DND-41 (cell line): ENCODE measurements around the gene CCDC91.
A peak's percentile ranks its signal among the peaks of the same experiment; 100 is the strongest.

Experiments used
- ATAC-seq: fragments of 200-7000 bp; cut with Tn5 transposase; 3 replicates; pipeline ENCODE4 v1.9.1; 2021; ENCODE audit warnings: low read depth; ENCODE audit not compliant: insufficient read depth
- DNase-seq: peaks from one replicate; pipeline ENCODE4 v3.0.0-alpha.2; 2020
- H2AFZ ChIP-seq: 2 replicates; pipeline ENCODE4 v1.6.0; 2012; ENCODE audit warnings: low read depth, low read length
- H3K27ac ChIP-seq: 2 replicates; pipeline ENCODE4 v1.5.1; 2012; ENCODE audit warnings: low read length, inconsistent platforms
- H3K27me3 ChIP-seq: fragments of 200-600 bp; sonication (generic); 2 replicates; pipeline ENCODE4 v1.6.0; 2012; ENCODE audit warnings: low read length, mild to moderate bottlenecking, inconsistent platforms; ENCODE audit not compliant: insufficient read depth, poor library complexity
- H3K36me3 ChIP-seq: 2 replicates; pipeline ENCODE4 v1.5.1; 2012; ENCODE audit warnings: low read length, inconsistent platforms; ENCODE audit not compliant: insufficient read depth
- H3K4me1 ChIP-seq: 2 replicates; pipeline ENCODE4 v1.5.1; 2012; ENCODE audit warnings: mild to moderate bottlenecking, low read length; ENCODE audit not compliant: insufficient read depth
- H3K4me2 ChIP-seq: 2 replicates; pipeline ENCODE4 v1.6.0; 2012; ENCODE audit warnings: mild to moderate bottlenecking, moderate library complexity, low read length, inconsistent platforms; ENCODE audit not compliant: insufficient read depth
- H3K4me3 ChIP-seq, 2 experiments: fragments of 200-600 bp in 1 of 2; shearing (Covaris generic) in 1 of 2; 2 replicates each; pipeline ENCODE4 v1.5.1; 2012 to 2016; ENCODE audit warnings: inconsistent platforms in 2 of 2, low read length in 2 of 2, mild to moderate bottlenecking in 2 of 2, low read depth in 1 of 2, moderate library complexity in 1 of 2
- H3K79me2 ChIP-seq: 2 replicates; pipeline ENCODE4 v1.6.0; 2012; ENCODE audit warnings: low read length, inconsistent platforms; ENCODE audit not compliant: insufficient read depth
- H3K9ac ChIP-seq: 2 replicates; pipeline ENCODE4 v1.6.0; 2012; ENCODE audit warnings: low read depth, mild to moderate bottlenecking, inconsistent platforms, low read length, moderate library complexity
- H3K9me3 ChIP-seq: 2 replicates; pipeline ENCODE4 v1.5.1; 2012; ENCODE audit warnings: low read length, moderate library complexity, mild to moderate bottlenecking, inconsistent platforms; ENCODE audit not compliant: insufficient read depth, severe bottlenecking
- H4K20me1 ChIP-seq: 2 replicates; pipeline ENCODE4 v1.6.0; 2012; ENCODE audit warnings: low read length; ENCODE audit not compliant: insufficient read depth
- CTCF ChIP-seq: IDR thresholded peaks from 2 replicates; pipeline ENCODE4 v1.5.1; 2012; ENCODE audit warnings: borderline replicate concordance, low read length, moderate library complexity, mild to moderate bottlenecking; ENCODE audit not compliant: poor library complexity, severe bottlenecking; ENCODE audit errors: extremely low read depth
- EZH2 ChIP-seq: IDR thresholded peaks from 3 replicates; pipeline ENCODE4 v1.6.1; 2012; ENCODE audit warnings: borderline replicate concordance, low read depth, mild to moderate bottlenecking, moderate library complexity, low read length, inconsistent platforms; ENCODE audit not compliant: severe bottlenecking

Gene CCDC91

GRCh38 chr12:28313631-28314030 lies 123.4 kb downstream of the CCDC91 start:
- no peak for TF ChIP-seq EZH2
- no peak for TF ChIP-seq CTCF
- Histone ChIP-seq H3K4me2 (no peak overlapping the region), H3K27me3 (no peaks in the 10 kb centered on the region), H3K9ac (no peak overlapping the region), H3K9me3 (no peaks in the 10 kb centered on the region), H2AFZ (no peak overlapping the region), H3K36me3 (peaks cover 23% of the 10 kb centered on the region), H3K27ac (peak overlapping the region; percentile 41; the same call in 1 of the 2 replicates), H3K79me2 (no peaks in the 10 kb centered on the region), H3K4me1 (peaks cover 5% of the 10 kb centered on the region), H3K4me3 (no peak overlapping the region), H4K20me1 (no peaks in the 10 kb centered on the region)
- no peak for DNase-seq
- ATAC-seq: peak; percentile 60; the same call in 2 of the 3 replicates

GRCh38 chr12:28316049-28316448 lies 125.8 kb downstream of the CCDC91 start:
- TF ChIP-seq EZH2: no peak
- TF ChIP-seq CTCF: no peak
- peaks cover 5% of the 10 kb centered on the region for H3K4me1 ChIP-seq
- H3K4me2 ChIP-seq: no peak overlapping the region
- H4K20me1 ChIP-seq: no peaks in the 10 kb centered on the region
- no peak overlapping the region for H3K4me3 ChIP-seq
- no peaks in the 10 kb centered on the region for H3K27me3 ChIP-seq
- no peaks in the 10 kb centered on the region for H3K79me2 ChIP-seq
- H3K36me3 ChIP-seq: peaks cover 10% of the 10 kb centered on the region
- DNase-seq (no peak), ATAC-seq (no peak)
- H3K9ac ChIP-seq: no peak overlapping the region
- no peaks in the 10 kb centered on the region for H3K9me3 ChIP-seq
- no peak overlapping the region for H2AFZ ChIP-seq
- H3K27ac ChIP-seq: no peak overlapping the region

- Histone ChIP-seq H3K27ac (no peak overlapping the region), H4K20me1 (no peaks in the 10 kb centered on the region), H3K4me2 (no peak overlapping the region), H3K4me3 (no peak overlapping the region), H3K36me3 (peaks cover 7% of the 10 kb centered on the region; the same call in 1 of the 2 replicates), H3K4me1 (peaks cover 5% of the 10 kb centered on the region), H3K9ac (no peak overlapping the region), H3K27me3 (no peaks in the 10 kb centered on the region), H2AFZ (no peak overlapping the region), H3K79me2 (no peaks in the 10 kb centered on the region), H3K9me3 (no peaks in the 10 kb centered on the region)
- ATAC-seq: no peak
- no peak for DNase-seq
- TF ChIP-seq EZH2: no peak
- TF ChIP-seq CTCF: no peak
Observed at GRCh38 chr12:28318273-28318672, 128.0 kb downstream of the CCDC91 start.

GRCh38 chr12:28320353-28320752 lies 130.1 kb downstream of the CCDC91 start:
- no peak for DNase-seq
- Histone ChIP-seq H3K9me3 (no peaks in the 10 kb centered on the region), H3K4me3 (no peak overlapping the region), H4K20me1 (no peaks in the 10 kb centered on the region), H3K4me2 (no peak overlapping the region), H3K27ac (no peak overlapping the region), H3K9ac (no peak overlapping the region), H3K36me3 (peaks cover 4% of the 10 kb centered on the region; the same call in 1 of the 2 replicates), H3K79me2 (no peaks in the 10 kb centered on the region), H3K27me3 (no peaks in the 10 kb centered on the region), H3K4me1 (no peaks in the 10 kb centered on the region), H2AFZ (no peak overlapping the region)
- ATAC-seq: no peak; the same call in 2 of the 3 replicates
- no peak for TF ChIP-seq EZH2
